ENCODE measurements around the gene PRICKLE3.

PRICKLE3 gene

GRCh38 chrX:49214996-49215526 lies 28.9 kb upstream of the PRICKLE3 start:
- DNase-seq (ENCODE audit: low read depth), result no peak
- no peak overlapping the region for H3K4me3 ChIP-seq (ENCODE audit: low read length)
- TF ChIP-seq CTCF (IDR thresholded peaks at IDR 0.05; ENCODE audit: insufficient read depth, low read depth, low read length, missing control alignments), result no peak

GRCh38 chrX:49214416-49214815 lies 28.2 kb upstream of the PRICKLE3 start:
- no peak for TF ChIP-seq CTCF (IDR thresholded peaks at IDR 0.05; ENCODE audit: insufficient read depth, low read depth, low read length, missing control alignments)
- DNase-seq (ENCODE audit: low read depth), result no peak
- H3K4me3 ChIP-seq (ENCODE audit: low read length), result no peak overlapping the region

DNA sequence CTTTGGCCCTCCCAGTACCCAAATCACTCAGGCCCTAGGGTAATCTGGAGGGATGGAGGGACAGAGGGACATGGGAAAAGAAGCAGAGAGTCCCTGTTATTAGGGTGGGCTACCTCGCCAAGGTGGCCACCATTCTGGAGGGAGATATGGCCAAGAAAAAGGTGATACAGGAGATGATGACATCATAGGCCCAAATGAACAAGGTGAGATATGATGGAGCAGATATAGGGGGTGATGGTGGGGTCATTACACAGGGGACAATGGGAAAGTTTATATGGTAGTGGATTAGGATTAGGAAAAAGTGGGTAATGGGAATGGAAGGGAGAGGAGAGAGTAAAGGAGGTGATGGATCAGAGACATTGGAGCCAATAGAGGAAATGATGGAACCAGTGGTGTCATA lies 26.7 kb upstream of the PRICKLE3 start:
- TF ChIP-seq CTCF (IDR thresholded peaks at IDR 0.05; ENCODE audit: insufficient read depth, low read depth, low read length, missing control alignments), result no peak
- no peak for DNase-seq (ENCODE audit: low read depth)
- no peak overlapping the region for H3K4me3 ChIP-seq (ENCODE audit: low read length)

DNA sequence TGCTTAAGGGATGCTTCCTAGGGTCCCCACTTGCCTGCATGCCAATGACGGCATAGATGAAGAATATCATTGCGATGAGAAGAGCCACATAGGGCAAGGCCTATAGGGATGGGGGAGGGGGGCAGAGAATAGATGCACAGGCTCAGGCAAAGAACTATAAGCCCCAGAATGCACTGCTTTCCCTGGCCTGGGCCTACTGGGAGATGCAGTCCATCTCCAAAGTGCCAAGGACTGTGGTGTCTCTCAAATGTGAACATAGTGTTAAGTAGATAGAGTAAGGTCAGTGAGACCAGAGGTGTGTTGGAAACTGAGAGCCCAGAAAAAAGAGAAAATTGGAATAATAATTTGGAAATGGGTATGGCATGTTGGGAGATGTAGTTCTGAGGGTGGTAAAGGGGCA lies 26.0 kb upstream of the PRICKLE3 start:
- DNase-seq (ENCODE audit: low read depth), result no peak
- no peak overlapping the region for H3K4me3 ChIP-seq (ENCODE audit: low read length)
- no peak for TF ChIP-seq CTCF (IDR thresholded peaks at IDR 0.05; ENCODE audit: insufficient read depth, low read depth, low read length, missing control alignments)

- no peak for TF ChIP-seq CTCF (IDR thresholded peaks at IDR 0.05; ENCODE audit: insufficient read depth, low read depth, low read length, missing control alignments)
- DNase-seq (ENCODE audit: low read depth), result no peak
- no peak overlapping the region for H3K4me3 ChIP-seq (ENCODE audit: low read length)
Observed at GRCh38 chrX:49211074-49211473, 24.9 kb upstream of the PRICKLE3 start.

DNA sequence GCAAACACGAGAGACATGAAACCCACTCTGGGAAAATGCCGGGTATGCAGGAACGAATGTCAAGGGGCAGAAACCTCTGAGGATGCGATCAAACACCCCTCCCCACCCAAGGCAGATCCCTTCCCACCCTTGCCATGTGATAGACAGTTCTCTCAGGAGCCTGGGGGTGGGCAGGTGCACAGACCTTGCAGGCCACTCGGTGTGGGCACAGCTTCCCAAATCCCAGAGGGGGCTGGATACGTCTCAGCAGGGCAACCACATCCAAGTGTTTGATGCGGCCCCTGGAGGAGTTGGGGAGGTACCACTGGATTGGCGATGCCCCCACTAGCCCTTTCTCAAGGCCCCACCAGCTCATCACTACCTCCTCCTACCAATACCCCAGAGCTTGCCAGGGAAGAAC lies 24.2 kb upstream of the PRICKLE3 start:
- no peak overlapping the region for H3K4me3 ChIP-seq (ENCODE audit: low read length)
- no peak for DNase-seq (ENCODE audit: low read depth)
- TF ChIP-seq CTCF (IDR thresholded peaks at IDR 0.05; ENCODE audit: insufficient read depth, low read depth, low read length, missing control alignments), result no peak

GRCh38 chrX:49209434-49210251 lies 23.5 kb upstream of the PRICKLE3 start:
- no peak for TF ChIP-seq CTCF (IDR thresholded peaks at IDR 0.05; ENCODE audit: insufficient read depth, low read depth, low read length, missing control alignments)
- H3K4me3 ChIP-seq (ENCODE audit: low read length), result no peak overlapping the region
- no peak for DNase-seq (ENCODE audit: low read depth)
